NCI-H82 (cell line): ENCODE data around the gene TCP10L.
"Not testable (repeated sequence)": the region's sequence is repeated elsewhere in the genome, so short reads cannot be mapped to it uniquely, and the experiment has no call there.

Source experiments
- DNase-seq: peaks from one replicate; lab custom pipeline; 2025; lab: John Stamatoyannopoulos, UW

Gene TCP10L

GRCh38 chr21:32554832-32555638 lies 30.3 kb downstream of the TCP10L start:
- DNase-seq, result no peak

GRCh38 chr21:32549886-32550285 lies 35.4 kb downstream of the TCP10L start:
- DNase-seq, result no peak

GRCh38 chr21:32549440-32549839 lies 35.9 kb downstream of the TCP10L start:
- no peak for DNase-seq

GRCh38 chr21:32548978-32549377 lies 36.3 kb downstream of the TCP10L start:
- DNase-seq, result no peak

DNA sequence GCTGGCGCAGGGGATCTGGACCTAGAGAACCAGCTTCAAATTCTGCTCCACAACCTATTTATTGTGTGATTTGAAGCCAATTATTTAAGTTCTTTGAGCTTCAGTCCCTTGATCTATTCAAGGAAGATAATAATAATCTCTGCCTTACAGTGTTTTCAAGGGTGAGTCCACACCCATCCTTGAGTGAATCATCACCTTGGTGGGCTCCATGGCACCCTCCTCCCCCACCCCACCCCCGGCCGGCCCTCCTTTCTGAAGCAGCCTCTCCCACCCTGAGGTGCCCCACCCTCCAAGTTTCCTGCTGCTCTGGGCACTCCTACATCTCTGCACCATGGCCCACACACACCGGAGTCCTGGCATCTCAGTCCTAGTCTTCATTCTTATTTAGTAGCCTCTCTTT lies 38.3 kb downstream of the TCP10L start:
- no peak for DNase-seq

GRCh38 chr21:32545948-32546441 lies 39.3 kb downstream of the TCP10L start:
- no peak for DNase-seq

- no peak for DNase-seq
These were observed 40.6 kb downstream of the TCP10L start for GRCh38 chr21:32544697-32545096.

DNA sequence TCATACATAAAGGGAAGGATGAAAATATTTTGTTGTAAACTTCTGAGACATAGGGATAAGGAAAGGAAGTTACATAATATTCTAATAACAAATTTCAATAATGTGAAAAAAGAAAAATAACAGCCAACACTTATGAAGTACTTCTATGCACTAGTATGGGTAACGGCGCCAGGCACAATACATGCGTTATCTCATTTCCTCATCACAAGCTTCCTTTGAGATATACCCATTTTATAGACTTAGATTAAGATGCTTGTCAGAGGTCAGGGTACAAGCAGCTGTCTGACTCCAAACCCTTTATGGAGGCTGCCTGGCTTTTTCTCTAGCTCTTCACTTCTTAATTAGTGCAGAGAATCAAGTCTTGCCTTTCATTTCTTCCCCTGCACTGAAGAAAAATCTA lies 41.3 kb downstream of the TCP10L start:
- DNase-seq, result no peak

GRCh38 chr21:32543056-32543455 lies 42.3 kb downstream of the TCP10L start:
- DNase-seq, result not testable (repeated sequence)

GRCh38 chr21:32539378-32539777 lies 45.9 kb downstream of the TCP10L start:
- DNase-seq, result no peak

GRCh38 chr21:32538147-32538792 lies 47.1 kb downstream of the TCP10L start:
- no peak for DNase-seq

GRCh38 chr21:32537569-32537881 lies 47.8 kb downstream of the TCP10L start:
- DNase-seq, result no peak

DNA sequence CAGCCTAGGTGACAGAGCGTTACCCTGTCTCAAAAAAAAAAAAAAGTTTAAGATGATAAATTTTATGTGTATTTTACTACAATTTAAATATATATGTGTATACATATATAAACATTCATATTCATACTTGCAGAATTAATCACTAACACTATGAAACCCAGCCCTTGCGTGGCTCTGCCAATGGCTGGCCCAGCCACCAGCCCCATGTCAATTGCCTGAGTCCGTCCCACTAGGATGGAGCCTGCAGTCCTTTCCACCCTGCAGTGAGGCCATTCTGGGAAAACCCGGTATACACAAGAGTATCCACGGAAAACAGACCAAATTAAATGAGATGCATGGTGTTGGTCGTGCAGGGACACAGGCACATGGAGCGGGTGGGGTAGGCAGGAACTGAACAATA lies 49.7 kb downstream of the TCP10L start:
- DNase-seq, result no peak

GRCh38 chr21:32534113-32534512 lies 51.2 kb downstream of the TCP10L start:
- DNase-seq, result no peak

GRCh38 chr21:32533611-32534010 lies 51.7 kb downstream of the TCP10L start:
- DNase-seq, result no peak

DNA sequence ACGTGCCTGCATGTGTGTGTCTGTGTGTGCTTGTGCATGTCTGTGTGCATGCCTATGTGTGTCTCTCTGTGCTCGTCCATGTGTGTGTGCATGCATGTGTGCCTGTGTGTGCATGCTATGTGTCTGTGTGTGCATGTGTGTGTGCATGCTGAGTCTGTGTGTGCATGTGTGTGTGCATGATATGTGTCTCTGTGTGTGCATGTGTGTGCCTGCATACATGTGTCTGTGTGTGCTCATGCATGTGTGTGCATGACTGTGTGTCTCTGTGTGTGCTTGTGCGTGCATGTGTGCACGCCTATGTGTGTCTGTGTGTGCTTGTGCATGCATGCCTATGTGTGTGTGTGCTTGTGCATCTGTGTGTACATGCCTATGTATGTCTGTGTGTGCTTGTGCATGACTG lies 52.3 kb downstream of the TCP10L start:
- DNase-seq, result no peak

DNA sequence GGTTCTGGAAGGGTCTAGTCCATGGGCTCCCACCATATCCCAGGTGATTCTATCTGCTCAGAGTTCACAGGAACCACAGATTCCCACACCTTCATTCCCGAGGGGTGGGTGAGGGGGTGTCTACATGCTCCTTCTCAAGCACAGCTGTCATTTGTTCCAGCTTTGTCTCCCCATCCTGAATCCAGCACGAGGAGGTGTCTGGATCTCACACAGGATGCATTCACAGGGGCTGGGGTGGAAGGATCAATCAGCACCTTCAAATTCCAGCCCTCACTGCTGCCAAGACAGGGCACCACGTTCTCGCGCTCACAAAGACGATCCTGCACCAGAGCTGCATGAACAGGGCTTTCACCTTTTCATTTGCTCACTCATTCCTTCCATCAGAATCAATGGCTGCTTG lies 52.7 kb downstream of the TCP10L start:
- DNase-seq, result no peak

DNA sequence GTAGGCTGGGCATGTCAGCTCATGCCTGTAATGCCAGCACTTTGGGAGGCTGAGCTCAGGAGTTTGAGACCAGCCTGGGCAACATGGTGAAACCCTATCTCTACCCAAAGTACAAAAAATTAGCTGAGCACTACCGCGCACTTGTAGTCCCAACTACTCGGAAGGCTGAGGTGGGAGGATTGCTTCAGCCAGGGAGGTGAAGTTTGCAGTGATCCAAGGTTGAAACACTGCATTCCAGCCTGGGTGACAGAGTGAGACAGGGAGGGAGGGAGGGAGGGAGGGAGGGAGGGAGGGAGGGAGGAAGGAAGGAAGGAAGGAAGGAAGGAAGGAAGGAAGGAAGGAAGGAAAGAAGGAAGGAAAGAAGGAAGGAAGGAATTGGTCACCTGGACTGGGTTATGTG lies 53.8 kb downstream of the TCP10L start:
- not testable (repeated sequence) for DNase-seq

GRCh38 chr21:32530809-32531208 lies 54.5 kb downstream of the TCP10L start:
- DNase-seq, result not testable (repeated sequence)

DNA sequence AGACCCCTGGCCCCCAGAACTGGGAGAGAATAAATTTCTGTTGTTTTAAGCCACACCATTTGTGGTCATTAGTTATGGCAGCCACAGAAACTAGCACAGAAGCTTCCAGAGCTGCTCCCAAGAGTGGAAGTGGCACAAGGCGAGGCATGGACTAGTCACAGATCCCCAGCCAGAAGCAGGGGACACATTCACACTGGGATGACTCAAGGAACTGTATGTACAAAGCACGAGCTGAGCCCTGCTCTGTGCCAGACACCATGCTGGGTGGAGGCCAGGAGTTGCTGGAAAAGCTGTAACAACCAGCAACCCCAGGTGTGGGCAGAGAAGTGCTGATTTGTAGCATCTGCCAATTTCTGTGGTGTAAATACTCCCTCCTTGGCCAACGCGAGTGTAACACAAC lies 55.6 kb downstream of the TCP10L start:
- no peak for DNase-seq

DNA sequence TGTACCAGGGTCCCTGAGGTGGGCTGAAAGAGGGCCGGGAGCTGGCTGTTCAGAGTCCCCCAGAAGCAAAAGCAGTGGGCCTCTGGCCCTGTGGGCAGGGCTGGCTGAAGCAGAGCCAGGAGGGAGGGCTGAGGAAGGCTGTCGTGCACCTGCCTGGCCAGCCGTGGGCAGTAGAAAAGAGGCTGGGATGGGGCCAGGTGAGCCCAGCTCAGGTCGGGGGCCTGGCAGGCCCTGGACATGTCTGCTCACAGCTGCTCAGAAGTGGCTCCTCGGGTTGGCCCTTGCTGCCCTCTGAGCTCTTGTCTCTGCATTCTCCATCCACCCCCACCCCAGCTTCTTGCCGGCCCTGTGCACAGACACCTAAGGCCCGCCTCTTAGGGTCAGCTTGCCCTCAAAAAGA lies 60.0 kb downstream of the TCP10L start:
- no peak for DNase-seq

GRCh38 chr21:32523988-32524719 lies 61.2 kb downstream of the TCP10L start:
- no peak for DNase-seq
